SW 1271 (cell line): ENCODE results near the gene RPL36.
A peak's percentile ranks its signal among the peaks of the same experiment; 100 is the strongest.
"Not testable (repeated sequence)": the region's sequence is repeated elsewhere in the genome, so short reads cannot be mapped to it uniquely, and the experiment has no call there.

Source experiments
- DNase-seq, 2 experiments: peaks; one replicate each; lab custom pipeline; 2025; lab: John Stamatoyannopoulos, UW

Gene RPL36

DNA sequence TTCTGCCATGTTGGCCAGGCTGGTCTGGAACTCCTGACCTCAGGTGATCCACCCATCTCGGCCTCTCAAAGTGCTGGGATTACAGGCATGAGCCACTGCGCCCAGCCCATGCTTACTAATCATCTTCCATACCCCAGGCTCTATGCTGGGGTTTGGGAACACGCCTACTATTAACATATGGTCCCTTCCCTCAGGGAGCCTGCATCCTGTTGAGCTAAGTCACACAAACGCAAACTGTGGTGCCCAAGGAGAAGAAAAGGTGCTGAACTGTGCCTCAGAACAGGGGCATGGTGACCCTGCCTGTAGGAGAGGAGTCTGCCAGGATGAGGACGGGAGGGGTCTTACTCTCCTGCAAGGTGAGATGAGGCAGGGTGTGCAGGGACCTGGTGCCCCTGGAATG, 15.4 kb upstream of the RPL36 start:
- no peak for DNase-seq

GRCh38 chr19:5676105-5676771, 13.9 kb upstream of the RPL36 start:
- DNase-seq: no peak

DNA sequence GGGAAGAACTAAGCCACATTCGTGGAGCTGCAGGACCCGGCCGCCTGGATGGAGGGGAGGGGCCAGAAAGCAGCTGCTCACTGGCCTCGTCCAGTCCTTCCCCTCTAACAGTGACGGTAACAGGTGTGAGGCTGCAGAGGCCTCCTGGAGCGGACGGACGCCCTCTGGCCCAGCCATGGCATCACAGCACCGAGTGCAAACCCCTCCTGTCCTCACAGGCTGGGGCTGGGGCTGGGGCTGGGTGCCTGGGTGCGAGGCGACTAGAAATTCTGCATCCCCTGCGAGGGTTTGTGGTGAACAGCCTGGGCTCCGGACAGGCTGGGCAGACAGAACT, 13.4 kb upstream of the RPL36 start:
- no peak for DNase-seq

- DNase-seq: no peak
Observed at GRCh38 chr19:5677136-5677535, 13.0 kb upstream of the RPL36 start.

- DNase-seq: no peak
Observed at GRCh38 chr19:5677580-5677979, 12.5 kb upstream of the RPL36 start.

DNA sequence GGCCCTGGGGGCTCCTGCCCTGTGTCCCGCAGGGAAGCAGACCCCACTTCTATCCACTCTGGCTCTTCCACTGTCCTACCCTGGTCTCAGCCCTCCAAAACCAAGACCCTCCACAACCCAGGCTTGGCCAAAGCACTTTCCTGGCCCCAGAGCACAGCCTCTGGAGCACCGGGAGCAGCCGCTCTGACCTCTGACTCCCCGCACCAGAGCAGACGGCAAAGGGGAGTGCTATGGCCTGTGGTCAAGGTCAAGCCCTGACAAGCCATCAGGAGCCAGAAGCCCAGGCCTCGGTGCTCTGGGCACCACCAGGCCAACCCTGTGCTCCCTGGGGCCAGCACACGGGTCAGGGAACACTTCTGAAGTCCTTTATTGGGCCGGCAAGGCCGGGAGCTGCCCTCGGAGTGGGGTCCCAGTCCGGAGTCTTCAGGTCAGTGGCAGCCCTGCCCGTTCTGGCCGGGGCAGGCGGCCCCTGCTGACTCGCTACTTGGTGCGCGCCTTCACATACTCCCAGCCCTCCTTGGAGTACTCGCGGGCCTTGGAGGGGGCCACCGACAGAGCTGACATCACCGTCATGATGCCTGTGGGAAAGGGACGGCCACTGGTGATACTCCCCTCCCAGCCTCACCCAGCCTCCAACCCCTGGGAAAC, 11.9 kb upstream of the RPL36 start:
- DNase-seq: no peak

DNA sequence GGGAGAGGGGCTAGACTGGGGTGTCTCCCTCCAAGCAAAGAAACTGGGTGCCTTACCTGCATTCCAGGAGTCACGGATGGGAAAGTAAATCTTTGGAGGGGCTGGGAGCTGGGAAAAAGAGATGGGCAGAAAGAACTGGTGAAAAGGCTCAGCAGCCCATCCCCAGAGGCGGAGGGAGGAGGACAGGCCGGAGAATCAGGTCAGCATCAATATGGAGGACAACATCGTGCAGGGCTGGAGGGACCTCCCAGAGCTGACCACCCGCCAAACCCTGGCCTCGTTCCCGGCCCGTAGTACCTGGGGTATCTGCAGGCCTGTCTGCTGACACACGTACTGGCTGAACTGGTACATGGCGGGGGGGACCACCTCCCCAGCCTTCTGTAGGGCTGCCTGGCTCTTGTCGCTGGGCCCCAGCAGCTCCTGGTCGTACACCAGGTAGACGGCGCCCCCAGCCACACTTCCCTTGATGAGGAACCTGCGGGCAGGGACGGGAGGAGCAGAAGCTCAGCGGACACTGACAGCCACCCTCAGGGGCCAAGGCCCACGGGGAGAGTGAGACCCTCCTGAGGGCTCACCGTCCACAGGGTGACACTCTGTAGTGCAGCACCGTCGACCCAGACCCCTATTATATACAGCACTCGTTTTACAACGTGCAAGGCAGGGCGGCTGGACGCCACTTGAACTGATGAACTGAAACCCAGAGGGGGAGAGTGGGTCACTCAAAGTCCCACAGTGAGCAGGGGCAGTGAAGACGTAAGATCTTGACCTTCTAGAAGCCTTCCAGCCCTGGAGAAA, 10.6 kb upstream of the RPL36 start:
- DNase-seq: no peak

- DNase-seq: peak in 1 of 2 experiments; percentile 68
Observed at GRCh38 chr19:5680084-5680436, 10.0 kb upstream of the RPL36 start.

GRCh38 chr19:5680437-5681368, 9.4 kb upstream of the RPL36 start, which contains the start of the genes HSD11B1L and MICOS13:
TSS of gene HSD11B1L (plus strand) at chr19:5681027. CDS start at chr19:5684833, 3,806 bp downstream.
TSS of gene MICOS13 (minus strand) at chr19:5680516. CDS start at chr19:5680486, 30 bp downstream.
- peak; percentile 92 to 97 for DNase-seq

- no peak for DNase-seq
Observed at GRCh38 chr19:5681391-5682106, 8.5 kb upstream of the RPL36 start.

GRCh38 chr19:5682107-5682482, 8.0 kb upstream of the RPL36 start:
- DNase-seq: no peak

DNA sequence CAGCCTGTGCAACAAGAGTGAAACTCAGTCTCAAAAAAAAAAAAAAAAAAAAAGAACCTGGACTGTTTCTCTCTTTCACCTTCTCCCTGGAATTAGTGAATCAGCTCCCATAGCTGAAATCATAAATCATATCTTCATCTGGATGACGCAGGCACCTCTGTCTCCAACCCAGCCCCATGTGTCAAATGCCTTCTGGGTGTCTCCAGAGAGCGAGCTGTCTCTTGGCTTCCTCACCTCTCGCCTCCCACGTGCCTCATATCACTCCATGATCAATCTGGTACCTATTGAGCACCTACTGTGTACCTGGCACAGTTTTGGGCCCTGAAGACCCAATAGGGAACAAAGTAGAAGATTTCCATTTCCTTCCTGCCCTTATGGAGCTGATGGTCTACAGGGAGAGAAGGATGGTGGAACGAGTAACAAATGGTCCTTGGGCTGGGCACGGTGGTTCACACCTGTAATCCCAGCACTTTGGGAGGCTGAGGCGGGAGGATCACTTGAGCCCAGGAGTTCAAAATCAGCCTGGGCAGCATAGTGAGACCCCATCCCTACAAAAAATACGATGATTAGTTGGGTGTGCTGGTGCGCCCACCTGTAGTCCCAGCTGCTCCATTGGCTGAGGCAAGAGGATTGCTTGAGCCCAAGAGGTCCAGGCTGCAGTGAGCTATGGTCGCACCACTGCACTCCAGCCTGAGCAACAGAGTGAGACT, 6.8 kb upstream of the RPL36 start:
- DNase-seq: no peak

- no peak for DNase-seq
Observed at GRCh38 chr19:5684694-5685430, 5.2 kb upstream of the RPL36 start.

- no peak for DNase-seq
Observed at GRCh38 chr19:5686326-5686646, 3.8 kb upstream of the RPL36 start.

GRCh38 chr19:5686647-5687359, 3.3 kb upstream of the RPL36 start:
- DNase-seq: peak; percentile 77 to 91

GRCh38 chr19:5687360-5688198, 2.5 kb upstream of the RPL36 start:
- no peak for DNase-seq

DNA sequence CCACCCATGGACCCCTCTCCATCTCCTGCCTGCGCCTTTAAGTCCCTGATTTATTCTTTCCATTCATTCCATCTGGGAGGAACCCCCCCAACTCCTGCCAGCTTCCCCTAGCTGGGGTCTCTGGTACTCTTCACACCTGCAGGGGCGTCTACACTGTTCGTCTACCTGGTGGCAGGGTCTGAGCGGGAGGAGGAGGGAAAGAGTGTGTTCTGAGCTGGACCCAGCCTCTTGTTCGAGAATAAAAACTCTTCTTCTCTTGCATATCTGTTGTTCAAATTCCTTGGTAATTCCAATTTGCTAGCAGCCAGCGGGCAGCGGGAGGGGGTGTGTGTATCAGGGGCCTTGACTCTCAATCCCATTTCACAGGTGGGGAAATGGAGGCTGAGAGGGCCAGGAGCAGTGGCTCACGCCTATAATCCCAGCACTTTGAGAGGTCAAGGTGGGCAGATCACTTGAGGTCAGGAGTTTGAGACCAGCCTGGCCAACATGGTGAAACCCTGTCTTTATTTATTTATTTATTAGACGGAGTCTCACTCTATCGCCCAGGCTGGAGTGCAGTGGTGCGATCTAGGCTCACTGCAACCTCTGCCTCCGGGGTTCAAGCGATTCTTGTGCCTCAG, 1.7 kb upstream of the RPL36 start:
- not testable (repeated sequence) for DNase-seq
